K562 (cell line): ENCODE data around the gene VPS33B. TPM values are rescaled to one million over a fixed set of nuclear protein-coding genes. Genes with fewer than 3 reads are reported as not detected.

Source experiments
- ATAC-seq: fragments of 200-7000 bp; cut with Tn5 transposase; 3 replicates; pipeline ENCODE4 v1.9.1; 2020; ENCODE audit warnings: moderate library complexity
- BruUV-seq: library from RNA; stranded (reverse); fragments of 400-500 nt; replicated peaks from 2 replicates; lab custom pipeline; 2021; lab: Mats Ljungman, UMichigan
- CTCF ChIA-PET: fragments of 300-600 bp; formaldehyde crosslinking; extraction: SDS; loops from one replicate; lab custom pipeline; 2021; ENCODE audit warnings: low intra/inter-chr PET ratio; lab: Yijun Ruan, JAX
- POLR2A ChIA-PET: fragments of 300-600, 350-650 bp; sonication (Branson Sonifier 250); formaldehyde crosslinking; extraction: SDS; loops from one replicate; lab custom pipeline; 2021; ENCODE audit warnings: antibody characterized with exemption, inconsistent platforms; lab: Yijun Ruan, JAX
- DNase-seq, 4 experiments: peaks; one replicate each; pipeline versions ENCODE4 v3.0.0 to v3.0.0-alpha.2; 2011 to 2018; ENCODE audit warnings: low spot score in 3 of 4, mixed read lengths in 3 of 4; ENCODE audit errors: extremely low read depth in 1 of 4
- FAIRE-seq: peaks from 2 replicates; lab custom pipeline; 2011; peaks lifted over from hg19 to GRCh38; lab: Jason Lieb, UNC
- H2AFZ ChIP-seq: 2 replicates; pipeline ENCODE4 v1.6.0; 2011; ENCODE audit warnings: low read depth, low read length, control low read depth, inconsistent platforms
- H3K27ac ChIP-seq: fragments of 200-600 bp; 3 replicates; pipeline ENCODE4 v1.8.0; 2011; ENCODE audit warnings: low read depth, mild to moderate bottlenecking, control low read depth, inconsistent platforms, low read length, moderate library complexity, mixed read lengths; ENCODE audit errors: extremely low read depth
- H3K27me3 ChIP-seq, 2 experiments: fragments of 300-600 bp in 1 of 2; 2 replicates in 1 of 2; 3 replicates in 1 of 2; pipeline versions ENCODE4 v1.6.0 to v1.8.0; 2011; ENCODE audit warnings: inconsistent platforms in 2 of 2, low read length in 2 of 2, mild to moderate bottlenecking in 1 of 2, mixed read lengths in 1 of 2, moderate library complexity in 1 of 2; ENCODE audit not compliant: control insufficient read depth in 2 of 2, insufficient read depth in 2 of 2
- H3K36me3 ChIP-seq: fragments of 300-600 bp; 3 replicates; pipeline ENCODE4 v1.8.0; 2011; ENCODE audit warnings: mild to moderate bottlenecking, low read length, inconsistent platforms; ENCODE audit not compliant: control insufficient read depth, insufficient read depth
- H3K4me1 ChIP-seq, 2 experiments: fragments of 200-600 bp in 1 of 2; replicated peaks in 1 of 2; 2 replicates in 1 of 2; 3 replicates in 1 of 2; pipeline versions ENCODE4 v1.5.1 to v1.8.0; 2011; ENCODE audit warnings: inconsistent platforms in 2 of 2, low read length in 2 of 2, mild to moderate bottlenecking in 1 of 2, mixed read lengths in 1 of 2, moderate library complexity in 1 of 2; ENCODE audit not compliant: control insufficient read depth in 2 of 2, insufficient read depth in 2 of 2
- H3K4me2 ChIP-seq: 2 replicates; pipeline ENCODE4 v1.6.1; 2011; ENCODE audit warnings: low read length, control low read depth, inconsistent platforms, mixed read lengths; ENCODE audit not compliant: insufficient read depth
- H3K4me3 ChIP-seq: fragments of 200-600 bp; sonication (generic), shearing (Covaris generic); 2 replicates; pipeline ENCODE4 v1.5.1; 2016; ENCODE audit warnings: control low read depth, inconsistent platforms
- H3K79me2 ChIP-seq: fragments of 200-600 bp; 3 replicates; pipeline ENCODE4 v1.8.0; 2011; ENCODE audit warnings: low read length, inconsistent platforms; ENCODE audit not compliant: control insufficient read depth, insufficient read depth
- H3K9ac ChIP-seq, 2 experiments: 2 replicates each; pipeline versions ENCODE4 v1.6.0 to v1.6.1; 2011; ENCODE audit warnings: low read depth in 2 of 2, low read length in 2 of 2, control low read depth in 1 of 2, inconsistent platforms in 1 of 2, mild to moderate bottlenecking in 1 of 2, mixed read lengths in 1 of 2; ENCODE audit not compliant: insufficient read depth in 1 of 2
- H3K9me1 ChIP-seq: one replicate; pipeline ENCODE4 v1.6.0; 2011; ENCODE audit warnings: inconsistent platforms, mild to moderate bottlenecking, low read length, moderate library complexity; ENCODE audit not compliant: control insufficient read depth, insufficient read depth
- H3K9me3 ChIP-seq: replicated peaks from 2 replicates; pipeline ENCODE4 v1.5.1; 2011; ENCODE audit warnings: low read depth, low read length, inconsistent platforms; ENCODE audit not compliant: control insufficient read depth, insufficient read depth
- H4K20me1 ChIP-seq: replicated peaks from 2 replicates; pipeline ENCODE4 v1.6.1; 2011; ENCODE audit warnings: low read length, inconsistent platforms, mixed read lengths; ENCODE audit not compliant: control insufficient read depth, insufficient read depth
- ARID3A ChIP-seq: IDR thresholded peaks from 2 replicates; pipeline ENCODE4 v1.6.1; 2012; ENCODE audit warnings: low read depth, low read length, improper control_type of control experiment, borderline replicate concordance
- BRF2 ChIP-seq: IDR thresholded peaks from 3 replicates; pipeline ENCODE4 v1.6.1; 2011; ENCODE audit warnings: borderline replicate concordance, mild to moderate bottlenecking; ENCODE audit not compliant: insufficient read length, insufficient read depth
- CEBPB ChIP-seq: fragments of 450-650 bp; IDR thresholded peaks from 2 replicates; pipeline ENCODE4 v1.6.1; 2016; ENCODE audit warnings: missing genetic modification characterization, missing compliant biosample characterization
- CEBPG ChIP-seq, 3 experiments: fragments of 200-800 bp in 1 of 3; sonication (Bioruptor generic) in 1 of 3; sonication (generic) in 1 of 3; formaldehyde crosslinking in 1 of 3; IDR thresholded peaks in 2 of 3; conservative IDR thresholded peaks in 1 of 3; 2 replicates each; pipeline versions ENCODE4 v1.6.1 to v1.8.0; 2016 to 2022; ENCODE audit warnings: missing compliant biosample characterization in 2 of 3, missing genetic modification characterization in 2 of 3, mild to moderate bottlenecking in 1 of 3, missing genetic modification reagents in 1 of 3
- CHAMP1 ChIP-seq: fragments of 450-650 bp; IDR thresholded peaks from 2 replicates; pipeline ENCODE4 v1.6.1; 2016; ENCODE audit warnings: mild to moderate bottlenecking
- ESRRB ChIP-seq: fragments of 250-450 bp; sonication (Bioruptor Pico); IDR thresholded peaks from 2 replicates; pipeline ENCODE4 v1.5.0; 2020; ENCODE audit warnings: mild to moderate bottlenecking, moderate library complexity, borderline replicate concordance
- PRDM10 ChIP-seq: fragments of 450-650 bp; IDR thresholded peaks from 2 replicates; pipeline ENCODE4 v1.6.1; 2018; ENCODE audit not compliant: partially characterized antibody
- RBBP5 ChIP-seq: fragments of 200-600 bp; sonication (generic); IDR thresholded peaks from 2 replicates; pipeline ENCODE4 v1.6.1; 2012; ENCODE audit warnings: borderline replicate concordance, mild to moderate bottlenecking, low read length, control low read depth, inconsistent platforms; ENCODE audit not compliant: insufficient read depth, poor library complexity, severe bottlenecking
- TFAP4 ChIP-seq: sonication (generic); formaldehyde crosslinking; IDR thresholded peaks from 2 replicates; pipeline ENCODE4 v1.8.0; 2022; ENCODE audit warnings: missing genetic modification reagents, mild to moderate bottlenecking, moderate library complexity, borderline replicate concordance
- U2AF2 ChIP-seq: fragments of 200-400 bp; formaldehyde crosslinking; optimal IDR thresholded peaks from 2 replicates; pipeline ENCODE3; 2017; ENCODE audit warnings: low read depth, mild to moderate bottlenecking, low read length
- WGBS: fragments of 100-300 bp; shearing (Covaris generic); methylation state at CpG from one replicate; pipeline ENCODE4 v1.1.6; 2016; ENCODE audit warnings: low coverage, mixed read lengths; ENCODE audit not compliant: insufficient coverage; ENCODE audit errors: missing lambda C conversion rate; 5-methylcytosine and 5-hydroxymethylcytosine counted together
- in situ Hi-C: fragments of 300-500 bp; cut with MboI; formaldehyde crosslinking; loops from 4 replicates; pipeline ENCODE4 v1.15.0; 2018; ENCODE audit warnings: inconsistent platforms, mixed read lengths
- intact Hi-C: fragments of 100-400 bp; cut with micrococcal nuclease; formaldehyde crosslinking; loops from 2 replicates; pipeline ENCODE4 v1.14.2; 2022
- polyA plus RNA-seq, 8 experiments: library from polyadenylated mRNA; depleted of rRNA in 4 of 8; stranded (reverse) in 5 of 8; unstranded in 3 of 8; fragments of >200 nt; fragmentation: Nextera tagmentation in 2 of 8; fragmentation: Illumina TruSeq in 1 of 8; extraction: Ambion mirVana in 2 of 8; extraction: Trizol in 1 of 8; gene quantifications; 2 replicates each; pipeline versions ENCODE4 v1.2.1 to v1.2.3, GENCODE V29; 2011 to 2014; ENCODE audit warnings: inconsistent platforms in 1 of 8, missing spikeins in 1 of 8
- total RNA-seq, 7 experiments: library from RNA; depleted of rRNA in 6 of 7; stranded (reverse); fragments of >200 nt in 6 of 7; fragmentation: Illumina TruSeq in 2 of 7; extraction: Trizol in 2 of 7; gene quantifications; 2 replicates each; pipeline versions ENCODE4 v1.2.1 to v1.2.3, GENCODE V29; 2011 to 2021; ENCODE audit warnings: low replicate concordance in 1 of 7

The VPS33B gene
- total and polyA plus RNA-seq, 9 of the 15 experiments (the other 6 are each of a cell fraction or from before 2014, with no cell fraction given): 9.4 to 25.5 (median 14.8) TPM

GRCh38 chr15:91072161-91072560 lies 49.8 kb upstream of the VPS33B start:
- in situ Hi-C loops: no loop called here
- Histone ChIP-seq H3K9me1 (no peaks in the 10 kb centered on the region), H3K9me3 (no peaks in the 10 kb centered on the region), H3K27ac (no peak overlapping the region), H3K9ac (no peak overlapping the region), H3K4me2 (no peak overlapping the region), H2AFZ (no peak overlapping the region), H3K4me1 (no peaks in the 10 kb centered on the region), H4K20me1 (no peaks in the 10 kb centered on the region), H3K27me3 (peaks cover 10 to 15% of the 10 kb centered on the region in 2 experiments; a peak in 3 of 5 replicates), H3K79me2 (no peaks in the 10 kb centered on the region), H3K4me3 (no peak overlapping the region), H3K36me3 (no peaks in the 10 kb centered on the region)
- FAIRE-seq (no peak), DNase-seq (no peak), ATAC-seq (no peak)
- ChIA-PET POLR2A (no interaction called here), CTCF (interaction anchor here (0.6 kb wide), 1 partner anchor 20 kb away, joined by 5 read pairs; no protein-coding TSS in a partner anchor)
- intact Hi-C loops: no loop called here
- 10% methylated on average over 4 of the region's 4 CpGs for WGBS
- BruUV-seq: no TSS peak
- TF ChIP-seq ARID3A (no peak), RBBP5 (no peak), CEBPB (tag) (peak; percentile 89), BRF2 (no peak), ESRRB (CRISPR knock-in tag) (no peak), PRDM10 (no peak), CEBPG (CRISPR knock-in tag; IDR thresholded peaks at IDR 0.05) (no peak), CEBPG (tag; conservative IDR thresholded peaks at IDR 0.05 in 1 of 2, IDR thresholded peaks at IDR 0.05 in 1 of 2) (peak; percentile 80 to 90), CHAMP1 (no peak), TFAP4 (CRISPR knock-in tag) (no peak), U2AF2 (no peak)
